Muscle layer of colon (tissue), 2 donors: ENCODE results near the gene CREB1.

Experiments
- H3K27ac ChIP-seq: one replicate; pipeline ENCODE4 v1.7.0; 2013; ENCODE audit warnings: low read depth, mild to moderate bottlenecking, low read length, moderate library complexity
- H3K27me3 ChIP-seq, 2 donors: one replicate each; pipeline ENCODE4 v1.7.0; 2013; ENCODE audit warnings: low read length in 2 of 2, mild to moderate bottlenecking in 2 of 2; ENCODE audit not compliant: insufficient read depth in 2 of 2, control insufficient read depth in 1 of 2
- H3K36me3 ChIP-seq: one replicate; pipeline ENCODE4 v1.7.0; 2013; ENCODE audit warnings: mild to moderate bottlenecking, low read length; ENCODE audit not compliant: insufficient read depth
- H3K4me1 ChIP-seq: one replicate; pipeline ENCODE4 v1.7.0; 2013; ENCODE audit warnings: mild to moderate bottlenecking, low read length; ENCODE audit not compliant: insufficient read depth
- H3K4me3 ChIP-seq, 2 donors: one replicate each; pipeline ENCODE4 v1.7.0; 2013; ENCODE audit warnings: low read length in 2 of 2, low read depth in 1 of 2, mild to moderate bottlenecking in 1 of 2, moderate library complexity in 1 of 2
- H3K9ac ChIP-seq: one replicate; pipeline ENCODE4 v1.7.0; 2013; ENCODE audit warnings: low read length
- H3K9me3 ChIP-seq: one replicate; pipeline ENCODE4 v1.7.0; 2013; ENCODE audit warnings: mild to moderate bottlenecking, low read length
- donor health status: abdominal sarcoma.
- donor health status: Adenocarcinoma of cecum.

CREB1 gene

DNA sequence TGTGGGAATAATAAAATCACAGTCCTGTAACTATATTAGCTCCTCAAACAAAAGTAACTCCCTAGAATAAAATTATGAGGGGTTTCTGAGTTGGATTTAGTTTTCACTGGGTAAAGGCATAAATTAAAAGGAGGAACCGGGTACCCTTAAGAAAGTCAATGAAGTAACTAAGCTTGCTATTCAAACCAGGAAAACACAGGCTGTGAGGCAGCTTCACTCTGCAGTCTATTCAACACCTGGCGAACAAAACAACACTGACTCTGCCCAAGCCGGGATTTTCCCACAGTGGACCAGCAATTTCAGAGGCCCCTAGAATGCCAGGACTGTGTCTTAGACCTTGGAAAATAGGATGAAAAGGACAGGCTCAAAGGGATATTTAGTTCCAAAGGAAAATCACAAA, 24.6 kb upstream of the CREB1 start:
- H3K4me3 ChIP-seq, result no peak overlapping the region
- H3K27ac ChIP-seq, result peak overlapping the region; percentile 61
- no peaks in the 10 kb centered on the region for H3K9me3 ChIP-seq
- H3K27me3 ChIP-seq, result no peaks in the 10 kb centered on the region
- H3K4me1 ChIP-seq, result peaks cover 13% of the 10 kb centered on the region
- no peak overlapping the region for H3K9ac ChIP-seq
- H3K36me3 ChIP-seq, result no peaks in the 10 kb centered on the region

DNA sequence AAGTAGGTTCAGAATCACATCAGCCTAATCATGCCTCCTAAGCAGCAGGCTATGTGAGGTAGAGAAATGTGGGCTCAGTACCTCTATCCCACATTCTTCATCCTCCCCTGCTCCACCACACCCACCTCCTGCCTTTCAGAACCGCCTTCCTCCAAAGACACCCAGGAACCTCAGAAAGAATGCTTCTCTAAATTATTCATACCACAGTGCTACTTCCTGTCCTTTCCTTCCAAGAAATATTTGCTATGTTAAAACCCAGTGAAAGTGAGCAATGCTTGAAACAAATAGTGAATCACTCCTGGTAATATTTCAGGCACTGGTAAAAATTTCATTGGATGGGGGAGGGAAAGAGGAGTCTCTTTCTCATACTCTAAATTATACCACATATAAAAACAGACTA, 24.0 kb upstream of the CREB1 start:
- H3K4me1 ChIP-seq, result peaks cover 13% of the 10 kb centered on the region
- H3K9me3 ChIP-seq, result no peaks in the 10 kb centered on the region
- H3K36me3 ChIP-seq, result no peaks in the 10 kb centered on the region
- no peaks in the 10 kb centered on the region for H3K27me3 ChIP-seq
- H3K27ac ChIP-seq, result peak overlapping the region; percentile 3
- H3K4me3 ChIP-seq, result no peak overlapping the region
- H3K9ac ChIP-seq, result no peak overlapping the region

DNA sequence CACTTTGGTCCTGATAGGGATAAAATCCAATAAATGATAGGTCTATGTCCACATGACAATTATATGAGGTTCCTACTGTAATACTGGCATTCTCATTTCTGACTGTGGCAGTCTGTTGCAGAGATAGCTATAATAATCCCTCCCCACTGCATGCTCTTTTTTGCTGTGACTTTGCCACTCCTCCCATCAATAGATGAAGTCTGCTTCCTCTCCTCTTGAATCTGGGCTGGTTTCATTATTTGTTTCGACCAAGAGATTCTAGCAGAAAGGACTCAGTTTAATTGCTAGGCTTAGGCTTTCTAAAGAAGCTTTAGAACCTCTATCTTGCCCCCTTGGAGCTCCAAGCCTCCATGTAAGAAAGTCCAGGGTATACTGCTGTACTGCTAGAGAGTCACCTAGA, 23.3 kb upstream of the CREB1 start:
- Histone ChIP-seq H3K27me3 (no peaks in the 10 kb centered on the region), H3K36me3 (no peaks in the 10 kb centered on the region), H3K9ac (no peak overlapping the region), H3K4me3 (no peak overlapping the region), H3K9me3 (no peaks in the 10 kb centered on the region), H3K27ac (no peak overlapping the region), H3K4me1 (peaks cover 13% of the 10 kb centered on the region)

DNA sequence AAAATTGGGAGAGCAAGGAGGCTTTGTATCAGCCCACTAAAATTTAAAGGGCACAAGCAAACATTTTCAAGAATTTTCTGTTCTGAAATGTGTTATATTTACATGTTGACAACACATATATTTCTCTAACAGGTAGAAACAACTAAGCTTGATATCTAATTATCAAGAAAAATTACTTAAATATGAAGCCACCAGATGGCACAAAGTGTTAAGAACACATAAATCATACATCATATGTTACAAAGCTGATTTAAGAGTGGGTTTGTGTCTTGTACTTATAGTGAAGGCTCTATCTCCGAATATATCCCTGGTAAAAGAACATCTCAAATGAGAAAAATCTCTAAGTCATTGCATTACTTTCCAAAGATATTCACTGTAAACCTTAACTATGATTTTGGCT, 19.6 kb upstream of the CREB1 start:
- no peak overlapping the region for H3K9ac ChIP-seq
- no peaks in the 10 kb centered on the region for H3K27me3 ChIP-seq
- H3K9me3 ChIP-seq, result no peaks in the 10 kb centered on the region
- no peaks in the 10 kb centered on the region for H3K36me3 ChIP-seq
- no peak overlapping the region for H3K27ac ChIP-seq
- H3K4me1 ChIP-seq, result peaks cover 8% of the 10 kb centered on the region
- no peak overlapping the region for H3K4me3 ChIP-seq

DNA sequence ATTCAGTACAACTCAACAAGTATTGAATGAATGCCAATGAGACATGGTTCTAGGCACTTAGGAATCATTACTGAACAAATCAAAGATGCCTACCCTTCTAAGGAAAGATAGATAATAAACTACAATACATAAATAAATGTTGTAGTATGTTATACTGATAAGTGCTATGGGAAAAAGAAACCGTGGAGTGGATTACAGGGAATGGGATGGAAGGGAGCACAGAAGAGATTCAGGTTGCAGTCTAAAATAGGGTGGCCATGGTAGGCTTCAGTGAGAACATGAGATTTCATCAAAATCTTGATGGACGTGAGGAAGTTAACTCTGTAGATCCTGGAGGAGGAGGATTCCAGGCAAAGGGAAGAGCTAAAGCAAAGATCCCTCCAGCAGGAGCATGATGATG, 17.9 kb upstream of the CREB1 start:
- no peaks in the 10 kb centered on the region for H3K9me3 ChIP-seq
- no peaks in the 10 kb centered on the region for H3K36me3 ChIP-seq
- H3K27me3 ChIP-seq, result no peaks in the 10 kb centered on the region
- no peak overlapping the region for H3K9ac ChIP-seq
- no peak overlapping the region for H3K4me3 ChIP-seq
- no peaks in the 10 kb centered on the region for H3K4me1 ChIP-seq
- no peak overlapping the region for H3K27ac ChIP-seq

DNA sequence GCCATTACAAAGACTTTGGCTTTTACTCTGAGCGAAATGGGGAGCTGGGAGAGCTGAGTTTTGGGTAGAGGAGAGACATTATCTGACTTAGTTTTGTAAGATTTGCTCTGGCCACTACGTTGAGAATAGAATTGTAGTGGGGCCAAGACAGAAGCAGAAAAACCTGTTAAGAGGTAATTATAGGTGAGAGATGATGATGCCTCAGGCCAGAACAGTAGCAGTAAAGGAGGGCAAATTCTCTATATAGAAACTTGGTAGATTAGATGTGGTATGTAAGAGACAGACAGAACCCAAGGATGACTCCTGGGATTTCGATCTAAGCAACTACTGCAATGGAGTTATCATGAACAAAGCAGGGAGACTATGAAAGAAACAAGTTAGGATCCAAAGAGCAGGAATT, 17.4 kb upstream of the CREB1 start:
- no peaks in the 10 kb centered on the region for H3K9me3 ChIP-seq
- H3K4me1 ChIP-seq, result no peaks in the 10 kb centered on the region
- no peak overlapping the region for H3K9ac ChIP-seq
- no peaks in the 10 kb centered on the region for H3K27me3 ChIP-seq
- no peak overlapping the region for H3K4me3 ChIP-seq
- no peak overlapping the region for H3K27ac ChIP-seq
- no peaks in the 10 kb centered on the region for H3K36me3 ChIP-seq

DNA sequence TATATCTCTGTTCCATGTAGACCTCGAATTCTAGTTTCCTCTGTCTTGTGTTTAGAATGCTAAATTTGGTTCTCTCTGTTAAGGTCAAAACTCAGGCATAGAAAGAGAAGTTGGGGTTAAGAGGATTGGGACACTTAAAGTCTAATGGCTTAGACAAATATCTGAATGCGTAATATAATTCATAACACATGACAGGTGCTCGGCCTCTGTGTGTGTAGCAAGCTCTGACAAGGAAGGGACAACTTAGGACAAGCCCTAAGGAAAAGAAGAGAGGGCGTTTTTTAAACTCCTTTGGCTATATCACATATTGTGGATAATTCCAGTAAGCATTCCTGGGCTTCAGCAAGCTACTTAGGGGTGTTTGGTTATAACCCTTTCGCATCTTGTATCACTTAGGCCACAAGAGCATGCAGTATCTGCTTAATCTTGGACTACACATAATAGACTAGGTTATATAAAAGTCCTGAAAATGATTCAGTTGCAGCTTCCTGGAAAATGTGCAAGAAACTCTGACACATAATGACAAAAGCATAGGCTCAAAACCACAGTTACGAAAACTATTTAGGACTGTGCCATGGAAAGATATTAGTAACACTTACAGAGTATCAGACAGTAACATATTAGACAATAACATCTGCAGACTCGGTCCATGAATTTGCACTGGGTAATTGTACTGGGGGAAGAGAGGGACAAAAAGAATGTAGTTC, 16.1 kb upstream of the CREB1 start:
- no peak overlapping the region for H3K4me3 ChIP-seq
- H3K9ac ChIP-seq, result no peak overlapping the region
- no peaks in the 10 kb centered on the region for H3K4me1 ChIP-seq
- H3K9me3 ChIP-seq, result no peaks in the 10 kb centered on the region
- H3K27ac ChIP-seq, result no peak overlapping the region
- H3K27me3 ChIP-seq, result no peaks in the 10 kb centered on the region
- no peaks in the 10 kb centered on the region for H3K36me3 ChIP-seq

DNA sequence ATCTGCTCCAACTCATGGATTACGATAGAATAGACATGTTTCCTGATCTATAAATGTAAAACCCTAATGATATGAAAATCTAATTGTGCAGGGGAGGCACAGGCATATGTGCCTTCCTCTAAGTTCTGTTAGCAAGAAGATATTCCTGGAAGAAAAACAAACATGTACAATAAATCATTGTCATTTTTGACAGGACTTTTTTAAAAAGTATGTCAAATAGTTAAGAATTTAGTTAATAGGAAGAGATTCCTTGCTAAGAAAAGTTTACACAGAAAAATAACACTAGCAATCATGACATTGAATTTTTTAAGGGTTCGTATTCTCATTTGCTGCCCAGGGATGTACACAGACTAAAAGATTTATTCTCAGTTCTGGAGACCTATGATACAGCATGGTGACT, 15.3 kb upstream of the CREB1 start:
- Histone ChIP-seq H3K27me3 (no peaks in the 10 kb centered on the region), H3K4me3 (no peak overlapping the region), H3K36me3 (no peaks in the 10 kb centered on the region), H3K4me1 (no peaks in the 10 kb centered on the region), H3K9me3 (no peaks in the 10 kb centered on the region), H3K27ac (no peak overlapping the region), H3K9ac (no peak overlapping the region)

DNA sequence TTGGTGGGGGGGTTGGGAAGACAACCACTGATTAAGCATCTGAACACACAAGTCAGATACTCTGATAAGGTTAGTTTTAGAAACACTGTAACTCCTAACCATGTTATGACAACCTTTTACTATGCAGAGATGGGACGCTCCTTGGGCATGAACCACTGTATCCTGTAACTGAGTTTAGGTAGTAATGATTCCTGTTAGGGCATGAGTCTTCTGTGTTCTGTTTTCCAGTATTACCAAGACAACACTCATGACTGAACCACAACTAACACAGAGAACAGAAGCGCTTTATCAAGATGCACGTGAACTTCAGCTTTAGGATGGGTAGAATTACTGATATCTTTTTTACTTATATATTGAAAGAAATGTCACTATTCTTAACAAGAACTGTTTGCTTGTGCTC, 14.1 kb upstream of the CREB1 start:
- no peak overlapping the region for H3K4me3 ChIP-seq
- H3K9ac ChIP-seq, result no peak overlapping the region
- no peaks in the 10 kb centered on the region for H3K9me3 ChIP-seq
- no peaks in the 10 kb centered on the region for H3K4me1 ChIP-seq
- H3K27ac ChIP-seq, result no peak overlapping the region
- H3K36me3 ChIP-seq, result no peaks in the 10 kb centered on the region
- H3K27me3 ChIP-seq, result no peaks in the 10 kb centered on the region

DNA sequence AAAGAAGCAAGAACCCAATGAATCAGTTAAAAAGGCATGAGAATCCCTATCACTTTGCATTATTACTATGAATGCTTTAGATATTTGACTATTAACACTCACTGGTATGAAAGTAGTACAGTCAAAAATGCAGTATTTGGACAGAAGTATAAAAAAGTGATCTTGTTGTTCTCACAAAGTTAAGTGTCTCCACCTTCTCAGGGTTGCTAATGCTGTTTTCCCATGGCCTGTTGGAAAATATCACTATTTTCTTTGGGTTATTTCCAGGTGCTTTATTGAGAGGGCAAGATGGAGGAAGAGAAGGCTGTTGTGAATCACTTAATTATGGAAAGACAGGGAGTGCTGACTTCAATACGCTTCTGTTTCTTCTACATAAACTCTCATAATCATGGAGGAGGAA, 13.6 kb upstream of the CREB1 start:
- no peaks in the 10 kb centered on the region for H3K9me3 ChIP-seq
- H3K36me3 ChIP-seq, result no peaks in the 10 kb centered on the region
- H3K27me3 ChIP-seq, result no peaks in the 10 kb centered on the region
- H3K4me1 ChIP-seq, result no peaks in the 10 kb centered on the region
- no peak overlapping the region for H3K27ac ChIP-seq
- no peak overlapping the region for H3K9ac ChIP-seq
- no peak overlapping the region for H3K4me3 ChIP-seq

DNA sequence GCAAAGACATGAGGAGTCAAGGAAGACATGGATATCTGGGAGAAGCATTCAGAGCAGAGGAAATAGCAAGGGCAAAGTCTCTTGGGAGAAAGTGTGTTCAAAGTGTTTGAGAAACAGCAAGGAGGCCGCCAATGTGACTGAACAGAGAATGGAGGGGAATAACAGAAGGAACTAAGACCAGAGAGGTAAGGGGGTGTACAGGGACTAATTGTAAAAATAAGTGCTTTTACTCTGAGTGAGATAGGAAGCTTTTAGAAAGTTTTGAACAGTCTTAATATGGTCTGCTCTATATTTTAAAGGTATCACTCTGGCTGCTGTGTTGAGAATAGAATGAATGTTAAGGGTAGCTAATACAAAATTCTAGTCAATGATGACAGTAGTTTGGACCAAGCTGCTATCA, 6.8 kb upstream of the CREB1 start:
- H3K27me3 ChIP-seq, result no peaks in the 10 kb centered on the region
- no peaks in the 10 kb centered on the region for H3K4me1 ChIP-seq
- no peaks in the 10 kb centered on the region for H3K9me3 ChIP-seq
- H3K27ac ChIP-seq, result no peak overlapping the region
- no peaks in the 10 kb centered on the region for H3K36me3 ChIP-seq
- no peak overlapping the region for H3K9ac ChIP-seq
- no peak overlapping the region for H3K4me3 ChIP-seq

DNA sequence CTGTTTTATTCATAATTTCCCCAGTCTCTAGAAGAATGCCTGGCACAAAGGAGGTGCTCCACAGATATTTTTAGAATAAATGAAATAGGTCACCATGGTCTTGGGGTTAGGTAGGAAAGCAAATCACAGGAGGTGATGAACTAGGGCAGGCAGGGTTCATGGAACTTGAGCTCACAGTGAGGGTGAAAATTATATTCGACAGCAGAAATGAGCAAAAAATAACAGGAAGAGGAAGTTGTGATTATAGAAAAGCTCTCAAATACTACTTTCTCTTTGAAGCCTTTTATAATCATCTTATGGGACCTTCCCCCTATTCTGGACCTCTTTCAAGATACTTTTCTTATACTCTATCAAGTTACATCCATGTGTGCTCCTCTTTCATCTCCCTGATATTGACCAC, 4.5 kb upstream of the CREB1 start:
- Histone ChIP-seq H3K27me3 (no peaks in the 10 kb centered on the region), H3K36me3 (no peaks in the 10 kb centered on the region), H3K9me3 (no peaks in the 10 kb centered on the region), H3K9ac (no peak overlapping the region), H3K27ac (no peak overlapping the region), H3K4me3 (no peak overlapping the region), H3K4me1 (no peaks in the 10 kb centered on the region)
